HL-60/S4 treated with retinoic acid at 250 ng/mL for 4 days and 3 days (cell line): ENCODE data around the gene MFSD11.
"Not testable (repeated sequence)": the region's sequence is repeated elsewhere in the genome, so short reads cannot be mapped to it uniquely, and the experiment has no call there.

Experiments
- in situ Hi-C: fragments of 300-500 bp; cut with MboI; formaldehyde crosslinking; loops from 2 replicates; pipeline ENCODE4 v1.7.0; 2022; ENCODE audit warnings: low sequenced_read_pairs

The MFSD11 gene

GRCh38 chr17:76707985-76708807, 29.7 kb upstream of the MFSD11 start:
- in situ Hi-C loops = no loop called here

GRCh38 chr17:76709077-76709950, 28.6 kb upstream of the MFSD11 start:
- in situ Hi-C loops = no loop called here

GRCh38 chr17:76709951-76710862, 27.7 kb upstream of the MFSD11 start:
- in situ Hi-C loops = not testable (repeated sequence)

GRCh38 chr17:76710863-76711611, 26.9 kb upstream of the MFSD11 start, which contains the start of gene MXRA7:
TSS of gene MXRA7 (minus strand) at chr17:76710965. CDS start at chr17:76710946, 19 bp downstream.
- in situ Hi-C loops = no loop called here

GRCh38 chr17:76712321-76712720, 25.6 kb upstream of the MFSD11 start:
- in situ Hi-C loops = not testable (repeated sequence)

GRCh38 chr17:76713765-76714164, 24.2 kb upstream of the MFSD11 start:
- in situ Hi-C loops = no loop called here

GRCh38 chr17:76714336-76714735, 23.6 kb upstream of the MFSD11 start:
- in situ Hi-C loops = no loop called here

GRCh38 chr17:76714822-76715495, 23.0 kb upstream of the MFSD11 start:
- in situ Hi-C loops = no loop called here

GRCh38 chr17:76715496-76715830, 22.5 kb upstream of the MFSD11 start:
- in situ Hi-C loops = no loop called here

- in situ Hi-C loops = no loop called here
Measured at GRCh38 chr17:76716146-76716838, 21.6 kb upstream of the MFSD11 start.

GRCh38 chr17:76716839-76717215, 21.1 kb upstream of the MFSD11 start:
- in situ Hi-C loops = no loop called here

GRCh38 chr17:76718516-76718915, 19.4 kb upstream of the MFSD11 start:
- in situ Hi-C loops = no loop called here

- in situ Hi-C loops = no loop called here
Measured at GRCh38 chr17:76720211-76720610, 17.7 kb upstream of the MFSD11 start.

- in situ Hi-C loops = no loop called here
Measured at GRCh38 chr17:76720941-76721340, 17.0 kb upstream of the MFSD11 start.

GRCh38 chr17:76721463-76721862, 16.5 kb upstream of the MFSD11 start:
- in situ Hi-C loops = no loop called here

GRCh38 chr17:76722279-76722678, 15.6 kb upstream of the MFSD11 start:
- in situ Hi-C loops = no loop called here

- in situ Hi-C loops = not testable (repeated sequence)
Measured at GRCh38 chr17:76722977-76723376, 14.9 kb upstream of the MFSD11 start.

- in situ Hi-C loops = no loop called here
Measured at GRCh38 chr17:76723812-76724211, 14.1 kb upstream of the MFSD11 start.

GRCh38 chr17:76725580-76726230, 12.2 kb upstream of the MFSD11 start:
- in situ Hi-C loops = no loop called here
